CD14-positive monocyte (primary cell): ENCODE measurements around the gene SLC9A7. TPM values are rescaled to one million over a fixed set of nuclear protein-coding genes. Genes with fewer than 3 reads are reported as not detected.

Experiments
- DNase-seq, 3 donors: peaks; one replicate each; pipeline ENCODE4 v3.0.0-alpha.2; 2011 to 2022
- H2AFZ ChIP-seq: 2 replicates; pipeline ENCODE4 v1.6.0; 2012; ENCODE audit warnings: mild to moderate bottlenecking, low read depth, low read length, inconsistent platforms; ENCODE audit not compliant: insufficient read depth, poor library complexity, severe bottlenecking
- H3K27ac ChIP-seq, 2 donors: 1 replicate in 1 of 2; 2 replicates in 1 of 2; pipeline ENCODE4 v1.5.1; 2012 to 2013; ENCODE audit warnings: low read length in 2 of 2, control low read depth in 1 of 2, inconsistent platforms in 1 of 2, low read depth in 1 of 2, mild to moderate bottlenecking in 1 of 2
- H3K27me3 ChIP-seq, 2 donors: one replicate each; pipeline versions ENCODE4 v1.6.0 to v1.6.1; 2011 to 2013; ENCODE audit warnings: low read length in 2 of 2; ENCODE audit not compliant: control insufficient read depth in 2 of 2, insufficient read depth in 2 of 2
- H3K36me3 ChIP-seq, 2 donors: replicated peaks in 1 of 2; 1 replicate in 1 of 2; 2 replicates in 1 of 2; pipeline versions ENCODE4 v1.5.1 to v1.6.1; 2012 to 2013; ENCODE audit warnings: low read length in 2 of 2, control low read depth in 1 of 2, inconsistent platforms in 1 of 2, mild to moderate bottlenecking in 1 of 2; ENCODE audit not compliant: insufficient read depth in 2 of 2, control insufficient read depth in 1 of 2
- H3K4me1 ChIP-seq, 2 donors: 1 replicate in 1 of 2; 2 replicates in 1 of 2; pipeline versions ENCODE4 v1.5.1 to v1.6.1; 2012 to 2013; ENCODE audit warnings: low read length in 2 of 2, control low read depth in 1 of 2, inconsistent platforms in 1 of 2, mild to moderate bottlenecking in 1 of 2, moderate library complexity in 1 of 2; ENCODE audit not compliant: insufficient read depth in 2 of 2, control insufficient read depth in 1 of 2
- H3K4me2 ChIP-seq: replicated peaks from 2 replicates; pipeline ENCODE3; 2012; ENCODE audit warnings: low read length, moderate library complexity, mild to moderate bottlenecking; ENCODE audit not compliant: poor library complexity, severe bottlenecking; ENCODE audit errors: extremely low read depth
- H3K4me3 ChIP-seq, 3 experiments: fragments of 200-600 bp in 1 of 3; sonication (generic) in 1 of 3; replicated peaks in 1 of 3; 1 replicate in 2 of 3; 2 replicates in 1 of 3; pipeline ENCODE4 v1.5.1; 2011 to 2013; ENCODE audit warnings: low read length in 3 of 3, mild to moderate bottlenecking in 3 of 3, control low read depth in 2 of 3, low read depth in 2 of 3, inconsistent platforms in 1 of 3, moderate library complexity in 1 of 3
- H3K79me2 ChIP-seq: 2 replicates; pipeline ENCODE4 v1.6.0; 2012; ENCODE audit warnings: mild to moderate bottlenecking, control low read depth, inconsistent platforms, low read length, moderate library complexity; ENCODE audit not compliant: insufficient read depth
- H3K9ac ChIP-seq: 2 replicates; pipeline ENCODE4 v1.6.0; 2017; ENCODE audit warnings: low read length, mild to moderate bottlenecking; ENCODE audit not compliant: insufficient read depth, poor library complexity, severe bottlenecking
- H3K9me3 ChIP-seq, 2 donors: replicated peaks in 1 of 2; 1 replicate in 1 of 2; 2 replicates in 1 of 2; pipeline versions ENCODE4 v1.5.1 to v1.6.1; 2012 to 2013; ENCODE audit warnings: low read length in 2 of 2, control low read depth in 1 of 2; ENCODE audit not compliant: control insufficient read depth in 1 of 2, insufficient read depth in 1 of 2
- H4K20me1 ChIP-seq: 2 replicates; pipeline ENCODE4 v1.6.0; 2012; ENCODE audit warnings: mild to moderate bottlenecking, low read length, control low read depth, moderate library complexity; ENCODE audit not compliant: insufficient read depth
- H3K27ac Mint-ChIP-seq, 7 donors: one replicate each; pipeline ENCODE4 v1.8.0; 2020; ENCODE audit warnings: mild to moderate bottlenecking in 7 of 7, mixed read lengths in 7 of 7, moderate library complexity in 6 of 7, inconsistent platforms in 2 of 7
- H3K27me3 Mint-ChIP-seq, 3 donors: one replicate each; pipeline ENCODE4 v1.8.0; 2021 to 2022; ENCODE audit warnings: low read depth in 3 of 3, mild to moderate bottlenecking in 3 of 3, mixed read lengths in 3 of 3, moderate library complexity in 3 of 3, inconsistent platforms in 1 of 3
- H3K36me3 Mint-ChIP-seq, 2 donors: one replicate each; pipeline ENCODE4 v1.8.0; 2020; ENCODE audit warnings: mixed read lengths in 2 of 2, inconsistent platforms in 1 of 2, mild to moderate bottlenecking in 1 of 2
- H3K4me1 Mint-ChIP-seq: one replicate; pipeline ENCODE4 v1.8.0; 2020; ENCODE audit warnings: mild to moderate bottlenecking, mixed read lengths
- H3K4me3 Mint-ChIP-seq, 2 donors: one replicate each; pipeline ENCODE4 v1.8.0; 2020; ENCODE audit warnings: mild to moderate bottlenecking in 2 of 2, mixed read lengths in 2 of 2, moderate library complexity in 1 of 2
- H3K9me3 Mint-ChIP-seq, 7 donors: one replicate each; pipeline ENCODE4 v1.8.0; 2020 to 2022; ENCODE audit warnings: mixed read lengths in 7 of 7, mild to moderate bottlenecking in 6 of 7, moderate library complexity in 6 of 7, inconsistent platforms in 2 of 7
- WGBS: methylation state at CpG from one replicate; pipeline ENCODE4 v1.1.5; 2013; ENCODE audit warnings: missing lambda C conversion rate; ENCODE audit not compliant: insufficient coverage; 5-methylcytosine and 5-hydroxymethylcytosine counted together
- intact Hi-C, 2 donors: fragments of 100-400 bp; cut with micrococcal nuclease; formaldehyde crosslinking; loops; one replicate each; pipeline versions ENCODE4 v1.15.0 to v1.15.1; 2023
- polyA plus RNA-seq, 3 donors: library from polyadenylated mRNA; depleted of rRNA in 1 of 3; unstranded in 2 of 3; stranded (reverse) in 1 of 3; fragments of 300-500 nt in 2 of 3; fragments of >200 nt in 1 of 3; fragmentation: Illumina TruSeq in 2 of 3; gene quantifications; 1 replicate in 2 of 3; 2 replicates in 1 of 3; pipeline ENCODE4 v1.2.3, GENCODE V29; 2012 to 2021
- TF ChIP-seq, protein P1 (sequence below): fragments of 200-600 bp; IDR thresholded peaks from one replicate; pipeline ENCODE4 v1.8.0; 2022; ENCODE audit warnings: antibody characterized with exemption, mild to moderate bottlenecking

The SLC9A7 gene
- polyA plus RNA-seq, 3 donors, result 0.73 to 2.0 (median 1.0) TPM

DNA sequence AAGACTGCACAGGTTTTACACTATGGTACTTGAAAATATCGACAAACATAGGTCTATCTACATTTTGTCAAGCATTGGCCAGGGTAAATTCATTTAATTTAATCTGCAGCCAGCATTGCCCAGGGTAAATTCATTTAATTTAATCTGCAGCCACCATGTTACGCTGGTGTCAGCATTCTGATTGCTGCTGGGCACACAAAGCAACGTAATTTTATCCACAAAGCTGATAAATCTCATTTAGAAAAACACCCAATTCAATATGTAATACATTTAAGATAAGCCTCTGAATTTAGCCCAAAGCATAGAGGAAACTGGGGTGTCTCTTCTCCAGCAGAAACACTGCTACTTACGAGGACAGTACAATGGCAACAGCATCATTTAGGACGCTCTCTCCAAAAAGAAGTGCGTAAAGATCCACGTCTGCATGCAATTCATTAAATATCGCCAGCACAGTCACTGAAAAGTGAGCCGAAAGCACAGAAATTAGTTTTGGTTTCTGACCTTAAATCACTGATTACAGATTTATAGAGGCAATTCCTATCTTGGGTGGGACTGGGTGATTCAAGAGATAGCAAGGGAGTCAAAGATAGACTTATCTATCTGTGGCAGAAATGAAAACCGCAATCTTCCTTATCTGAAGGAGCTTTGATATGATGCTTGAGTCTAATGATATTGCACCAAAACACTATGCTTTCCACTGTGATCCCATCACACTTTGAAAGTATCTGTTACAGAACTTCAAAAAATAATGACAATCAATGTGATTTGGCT is 96.5 kb downstream of the SLC9A7 start:
- no peak overlapping the region for H3K27ac ChIP-seq
- no peaks in the 10 kb centered on the region for H3K27me3 ChIP-seq
- no peaks in the 10 kb centered on the region for H3K79me2 ChIP-seq
- no peaks in the 10 kb centered on the region for H3K36me3 ChIP-seq
- no peaks in the 10 kb centered on the region for H3K9me3 ChIP-seq
- Mint-ChIP-seq H3K9me3 (peaks cover 0 to 2% (median 0%) of the 10 kb centered on the region in 7 donors), H3K4me3 (no peak overlapping the region), H3K36me3 (no peaks in the 10 kb centered on the region), H3K4me1 (peaks cover 7% of the 10 kb centered on the region), H3K27me3 (peaks cover 0 to 2% (median 0%) of the 10 kb centered on the region in 3 donors), H3K27ac (no peak overlapping the region)
- no peak overlapping the region for H3K9ac ChIP-seq
- H3K4me2 ChIP-seq, result no peak overlapping the region
- WGBS, result no CpG with 5 or more reads among the region's 10 CpGs
- peaks cover 0 to 4% of the 10 kb centered on the region in 2 donors for H3K4me1 ChIP-seq
- intact Hi-C loops, result no loop called here
- TF ChIP-seq, protein P1, sequence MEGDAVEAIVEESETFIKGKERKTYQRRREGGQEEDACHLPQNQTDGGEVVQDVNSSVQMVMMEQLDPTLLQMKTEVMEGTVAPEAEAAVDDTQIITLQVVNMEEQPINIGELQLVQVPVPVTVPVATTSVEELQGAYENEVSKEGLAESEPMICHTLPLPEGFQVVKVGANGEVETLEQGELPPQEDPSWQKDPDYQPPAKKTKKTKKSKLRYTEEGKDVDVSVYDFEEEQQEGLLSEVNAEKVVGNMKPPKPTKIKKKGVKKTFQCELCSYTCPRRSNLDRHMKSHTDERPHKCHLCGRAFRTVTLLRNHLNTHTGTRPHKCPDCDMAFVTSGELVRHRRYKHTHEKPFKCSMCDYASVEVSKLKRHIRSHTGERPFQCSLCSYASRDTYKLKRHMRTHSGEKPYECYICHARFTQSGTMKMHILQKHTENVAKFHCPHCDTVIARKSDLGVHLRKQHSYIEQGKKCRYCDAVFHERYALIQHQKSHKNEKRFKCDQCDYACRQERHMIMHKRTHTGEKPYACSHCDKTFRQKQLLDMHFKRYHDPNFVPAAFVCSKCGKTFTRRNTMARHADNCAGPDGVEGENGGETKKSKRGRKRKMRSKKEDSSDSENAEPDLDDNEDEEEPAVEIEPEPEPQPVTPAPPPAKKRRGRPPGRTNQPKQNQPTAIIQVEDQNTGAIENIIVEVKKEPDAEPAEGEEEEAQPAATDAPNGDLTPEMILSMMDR, result no peak
- H3K4me3 ChIP-seq, result no peak overlapping the region
- no peaks in the 10 kb centered on the region for H4K20me1 ChIP-seq
- H2AFZ ChIP-seq, result no peak overlapping the region
- DNase-seq, result no peak

GRCh38 chrX:46653482-46653881 is 105.4 kb downstream of the SLC9A7 start:
- WGBS, result 24% methylated on average over 3 of the region's 6 CpGs

More at GRCh38 chrX:46653482-46653881, 105.4 kb downstream of the SLC9A7 start:
- peaks cover 0 to 8% (median 0%) of the 10 kb centered on the region in 3 donors for H3K27me3 Mint-ChIP-seq
- H3K4me1 Mint-ChIP-seq, result peaks cover 30% of the 10 kb centered on the region
- no peak overlapping the region for H3K4me2 ChIP-seq
- H3K4me3 Mint-ChIP-seq, result no peak overlapping the region
- no peak overlapping the region for H3K9ac ChIP-seq
- H3K36me3 ChIP-seq, result no peaks in the 10 kb centered on the region
- TF ChIP-seq, protein P1, result peak; percentile 41
- no peak overlapping the region for H3K4me3 ChIP-seq
- no peaks in the 10 kb centered on the region for H3K27me3 ChIP-seq
- intact Hi-C loops, result no loop called here
- peak overlapping the region in 1 of 7 donors; percentile 44 for H3K27ac Mint-ChIP-seq
- H3K9me3 ChIP-seq, result no peaks in the 10 kb centered on the region
- H2AFZ ChIP-seq, result no peak overlapping the region
- H3K4me1 ChIP-seq, result peaks cover 20 to 27% of the 10 kb centered on the region in 2 donors
- no peak overlapping the region for H3K27ac ChIP-seq
- H4K20me1 ChIP-seq, result no peaks in the 10 kb centered on the region
- H3K36me3 Mint-ChIP-seq, result no peaks in the 10 kb centered on the region
- no peaks in the 10 kb centered on the region for H3K79me2 ChIP-seq
- peaks cover 0 to 5% (median 0%) of the 10 kb centered on the region in 7 donors for H3K9me3 Mint-ChIP-seq
- peak in 1 of 3 donors; percentile 17 for DNase-seq
